Nephron (organoid): ENCODE results near the gene CFDP1.
A peak's percentile ranks its signal among the peaks of the same experiment; 100 is the strongest.

Experiments
- H3K27ac Mint-ChIP-seq, 3 experiments: 2 replicates each; pipeline ENCODE4 v1.8.0; 2020; ENCODE audit warnings: mixed read lengths in 3 of 3, mild to moderate bottlenecking in 2 of 3, moderate library complexity in 1 of 3
- H3K27me3 Mint-ChIP-seq: 2 replicates; pipeline ENCODE4 v1.8.0; 2021; ENCODE audit warnings: low read depth, mild to moderate bottlenecking, moderate library complexity, mixed read lengths
- H3K36me3 Mint-ChIP-seq: 2 replicates; pipeline ENCODE4 v1.8.0; 2020; ENCODE audit warnings: low read depth, mixed read lengths
- H3K4me1 Mint-ChIP-seq: 2 replicates; pipeline ENCODE4 v1.8.0; 2020; ENCODE audit warnings: mixed read lengths
- H3K4me3 Mint-ChIP-seq, 3 experiments: 2 replicates each; pipeline ENCODE4 v1.8.0; 2020; ENCODE audit warnings: mild to moderate bottlenecking in 3 of 3, mixed read lengths in 3 of 3, moderate library complexity in 2 of 3
- H3K9me3 Mint-ChIP-seq: 2 replicates; pipeline ENCODE4 v1.8.0; 2020; ENCODE audit warnings: mixed read lengths
- TF ChIP-seq, protein P1 (sequence below), 3 experiments: fragments of 200-600 bp; sonication (generic); IDR thresholded peaks; one replicate each; pipeline ENCODE4 v1.5.0; 2021; ENCODE audit warnings: antibody characterized with exemption in 3 of 3; ENCODE audit not compliant: unreplicated experiment in 3 of 3

The CFDP1 gene

DNA sequence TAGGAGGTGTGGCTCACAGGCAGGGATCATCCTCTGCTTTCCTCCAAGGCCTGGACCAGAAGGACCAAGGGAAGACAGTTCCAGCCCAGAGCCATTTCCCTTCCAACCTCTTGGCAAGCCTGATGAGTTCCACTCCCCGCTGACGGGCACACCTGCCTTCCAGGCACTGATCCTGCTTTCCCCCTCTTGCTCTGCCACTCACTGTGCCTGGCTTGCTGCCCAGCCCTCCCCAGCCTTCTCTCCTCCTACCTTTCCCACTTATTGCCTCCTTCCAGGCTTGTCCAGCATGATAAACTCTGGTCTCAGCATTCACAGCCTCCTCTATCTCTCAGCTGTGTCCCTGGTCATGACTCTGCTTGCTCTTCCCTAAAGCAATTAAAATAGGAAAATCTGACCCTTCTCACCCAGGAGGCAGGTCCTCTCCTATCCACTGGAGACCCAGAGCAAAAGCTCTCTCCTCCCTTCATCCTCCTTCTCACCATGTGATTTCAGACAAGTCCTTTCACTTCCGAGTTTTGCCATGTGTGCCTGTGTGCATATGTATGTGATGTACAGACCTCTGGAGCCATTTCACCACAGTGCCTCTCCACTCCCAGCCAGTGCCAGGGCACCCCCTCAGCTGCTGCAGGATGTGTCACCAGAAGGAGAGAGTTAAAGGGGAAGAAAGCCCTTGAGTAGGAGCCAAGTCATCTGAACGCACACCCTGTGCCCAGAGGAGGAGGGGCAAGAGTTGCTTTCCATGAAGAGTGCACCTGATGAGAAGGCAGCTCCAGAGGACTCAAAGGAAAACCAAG is 44.6 kb upstream of the CFDP1 start:
- TF ChIP-seq, protein P1, sequence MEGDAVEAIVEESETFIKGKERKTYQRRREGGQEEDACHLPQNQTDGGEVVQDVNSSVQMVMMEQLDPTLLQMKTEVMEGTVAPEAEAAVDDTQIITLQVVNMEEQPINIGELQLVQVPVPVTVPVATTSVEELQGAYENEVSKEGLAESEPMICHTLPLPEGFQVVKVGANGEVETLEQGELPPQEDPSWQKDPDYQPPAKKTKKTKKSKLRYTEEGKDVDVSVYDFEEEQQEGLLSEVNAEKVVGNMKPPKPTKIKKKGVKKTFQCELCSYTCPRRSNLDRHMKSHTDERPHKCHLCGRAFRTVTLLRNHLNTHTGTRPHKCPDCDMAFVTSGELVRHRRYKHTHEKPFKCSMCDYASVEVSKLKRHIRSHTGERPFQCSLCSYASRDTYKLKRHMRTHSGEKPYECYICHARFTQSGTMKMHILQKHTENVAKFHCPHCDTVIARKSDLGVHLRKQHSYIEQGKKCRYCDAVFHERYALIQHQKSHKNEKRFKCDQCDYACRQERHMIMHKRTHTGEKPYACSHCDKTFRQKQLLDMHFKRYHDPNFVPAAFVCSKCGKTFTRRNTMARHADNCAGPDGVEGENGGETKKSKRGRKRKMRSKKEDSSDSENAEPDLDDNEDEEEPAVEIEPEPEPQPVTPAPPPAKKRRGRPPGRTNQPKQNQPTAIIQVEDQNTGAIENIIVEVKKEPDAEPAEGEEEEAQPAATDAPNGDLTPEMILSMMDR (IDR thresholded peaks at IDR 0.05; ENCODE audit: unreplicated experiment in 3 of 3): no peak
- H3K27ac Mint-ChIP-seq: no peak overlapping the region
- peaks cover 6% of the 10 kb centered on the region for H3K27me3 Mint-ChIP-seq
- no peaks in the 10 kb centered on the region for H3K36me3 Mint-ChIP-seq
- H3K4me1 Mint-ChIP-seq: no peaks in the 10 kb centered on the region
- H3K4me3 Mint-ChIP-seq: no peak overlapping the region
- no peaks in the 10 kb centered on the region for H3K9me3 Mint-ChIP-seq

DNA sequence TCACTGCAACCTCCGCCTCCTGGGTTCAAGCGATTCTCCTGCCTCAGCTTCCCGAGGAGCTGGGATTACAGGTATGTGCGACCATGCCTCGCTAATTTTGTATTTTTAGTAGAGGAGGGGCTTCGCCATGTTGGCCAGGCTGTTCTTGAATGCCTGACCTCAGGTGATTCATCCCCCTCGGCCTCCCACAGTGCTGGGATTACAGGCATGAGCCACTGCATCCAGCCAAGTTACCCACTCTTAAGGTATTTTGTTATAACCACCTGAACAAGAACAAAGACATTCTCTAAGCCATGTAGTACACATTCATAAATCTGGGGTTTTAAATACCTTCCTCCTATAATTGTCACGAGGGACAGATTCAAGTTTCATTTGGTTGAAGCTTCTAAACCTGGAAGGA is 43.5 kb upstream of the CFDP1 start:
- Mint-ChIP-seq H3K27me3 (peaks cover 2% of the 10 kb centered on the region), H3K36me3 (no peaks in the 10 kb centered on the region), H3K9me3 (no peaks in the 10 kb centered on the region), H3K27ac (no peak overlapping the region), H3K4me1 (no peaks in the 10 kb centered on the region), H3K4me3 (no peak overlapping the region)
- TF ChIP-seq, protein P1 (IDR thresholded peaks at IDR 0.05; ENCODE audit: unreplicated experiment in 3 of 3): no peak

DNA sequence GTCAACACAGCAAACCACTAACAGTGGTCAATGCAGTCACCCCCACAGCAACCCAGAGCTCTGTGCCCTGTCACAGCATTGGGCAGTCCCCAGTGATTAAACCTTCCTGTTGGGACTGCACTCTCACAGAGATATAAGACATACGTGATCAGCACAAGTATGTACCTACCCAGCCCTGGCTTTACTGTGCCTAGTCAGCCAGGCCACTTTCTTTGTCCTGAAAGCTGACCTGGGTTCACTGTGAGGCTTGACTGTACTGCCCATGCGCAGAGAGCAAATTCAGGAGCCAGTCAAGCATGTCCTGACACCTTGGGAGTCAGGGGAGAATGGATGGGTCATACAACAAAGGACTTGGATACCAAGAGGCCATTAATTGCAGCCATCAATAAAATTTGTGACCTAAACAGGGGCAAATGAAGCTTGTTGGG is 42.1 kb upstream of the CFDP1 start:
- Mint-ChIP-seq H3K4me3 (no peak overlapping the region), H3K9me3 (no peaks in the 10 kb centered on the region), H3K4me1 (no peaks in the 10 kb centered on the region), H3K36me3 (no peaks in the 10 kb centered on the region), H3K27ac (no peak overlapping the region), H3K27me3 (no peaks in the 10 kb centered on the region)
- TF ChIP-seq, protein P1 (IDR thresholded peaks at IDR 0.05; ENCODE audit: unreplicated experiment in 3 of 3): no peak

DNA sequence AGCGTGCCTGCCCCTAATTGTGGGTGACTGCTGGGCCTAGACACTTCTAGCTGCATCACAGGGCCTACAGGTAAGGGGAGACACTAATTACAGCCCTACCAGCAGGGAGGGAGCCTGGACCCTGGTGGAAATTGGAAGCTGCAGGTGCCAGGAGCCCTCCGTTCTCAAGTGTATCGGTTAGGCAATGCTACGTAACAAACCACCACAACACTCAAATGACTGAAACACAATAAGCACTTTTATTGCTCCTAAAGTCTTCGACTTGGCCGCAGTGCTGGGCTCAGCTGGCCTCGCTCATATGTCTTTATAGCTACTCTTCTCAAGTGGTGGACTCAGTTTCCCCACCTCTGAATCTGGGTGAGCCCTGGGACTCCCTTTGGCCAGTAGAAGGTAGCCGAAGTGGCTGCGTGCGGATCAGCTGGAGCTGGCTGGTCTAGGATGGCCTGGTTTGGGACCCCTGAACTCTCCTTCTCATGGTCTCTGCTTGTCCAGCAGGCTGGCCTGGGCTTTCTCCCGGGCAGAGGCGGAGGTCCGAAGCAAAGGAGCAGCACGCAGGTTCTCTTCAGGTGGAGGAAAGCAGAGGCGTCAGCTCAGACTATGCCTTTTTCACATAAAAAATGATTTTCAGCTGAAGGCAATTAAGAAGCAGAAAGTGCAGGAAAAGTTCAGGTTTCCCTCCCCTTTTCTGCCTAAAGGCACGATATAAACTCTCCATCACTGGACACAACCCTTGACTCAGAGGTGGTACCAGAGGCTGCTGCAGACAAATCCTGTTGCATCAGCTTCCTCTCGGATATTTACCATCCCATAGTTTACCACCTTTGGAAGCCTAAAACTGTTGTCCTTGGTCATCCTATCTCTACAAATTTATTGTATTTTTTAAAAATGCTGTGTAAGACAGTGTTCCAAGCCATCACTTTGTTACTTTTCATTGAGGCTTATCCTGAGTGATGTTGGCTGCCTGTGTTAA is 39.9 kb upstream of the CFDP1 start:
- Mint-ChIP-seq H3K9me3 (no peaks in the 10 kb centered on the region), H3K4me3 (no peak overlapping the region), H3K4me1 (no peaks in the 10 kb centered on the region), H3K27me3 (no peaks in the 10 kb centered on the region), H3K36me3 (no peaks in the 10 kb centered on the region), H3K27ac (no peak overlapping the region)
- TF ChIP-seq, protein P1 (IDR thresholded peaks at IDR 0.05; ENCODE audit: unreplicated experiment in 3 of 3): no peak

DNA sequence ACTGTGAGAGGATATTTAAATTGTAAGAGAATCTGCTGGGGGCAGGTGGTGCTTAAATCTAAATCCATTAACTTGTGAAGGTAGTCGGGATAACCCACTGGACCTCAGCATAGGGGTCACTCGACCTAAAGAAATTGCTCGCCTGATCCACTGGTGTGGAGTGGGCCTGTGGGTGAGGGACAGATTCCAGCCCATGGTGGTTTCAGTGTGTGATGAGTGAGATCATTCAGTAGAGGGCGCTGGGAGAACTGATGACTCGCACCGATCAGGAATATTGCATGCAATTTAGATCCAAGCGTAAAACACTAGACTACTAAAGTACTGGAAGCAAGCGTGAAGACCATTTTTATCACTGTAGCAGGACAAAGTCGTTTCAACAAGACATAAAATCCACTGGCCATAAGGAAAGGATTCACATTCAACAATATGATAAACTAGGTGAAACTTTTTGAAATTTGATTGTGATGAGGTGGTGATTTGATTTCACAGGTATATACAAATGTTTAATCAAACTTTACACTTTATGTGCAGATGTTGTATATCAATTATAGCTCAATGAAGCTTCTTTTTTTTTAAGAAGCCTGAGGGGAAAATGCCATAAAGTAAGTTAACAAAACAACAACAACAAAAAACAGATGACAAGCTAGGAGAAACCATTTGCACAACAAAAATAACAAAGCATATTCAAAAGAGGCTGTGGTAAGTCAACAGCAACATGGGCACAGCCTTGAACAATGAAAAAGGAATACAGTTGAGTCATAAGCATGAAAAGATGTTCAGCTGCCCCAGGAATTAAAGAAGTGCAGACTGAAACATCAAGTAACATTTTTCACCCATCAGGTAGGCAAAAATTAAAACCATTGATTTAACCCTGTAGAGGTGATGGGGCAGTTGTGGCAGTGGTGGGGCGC is 38.7 kb upstream of the CFDP1 start:
- no peak overlapping the region for H3K4me3 Mint-ChIP-seq
- H3K36me3 Mint-ChIP-seq: no peaks in the 10 kb centered on the region
- H3K27ac Mint-ChIP-seq: no peak overlapping the region
- H3K4me1 Mint-ChIP-seq: no peaks in the 10 kb centered on the region
- no peaks in the 10 kb centered on the region for H3K9me3 Mint-ChIP-seq
- H3K27me3 Mint-ChIP-seq: no peaks in the 10 kb centered on the region
- TF ChIP-seq, protein P1 (IDR thresholded peaks at IDR 0.05; ENCODE audit: unreplicated experiment in 3 of 3): peak; percentile 64 to 74 (median 74)
